GM19397 (cell line): ENCODE data around the gene MIDN.

Experiments
- ATAC-seq: cut with Tn5 transposase; IDR thresholded peaks from one replicate; pipeline ENCODE4 v1.9.1; 2021; ENCODE audit warnings: mild to moderate bottlenecking, moderate library complexity; ENCODE audit not compliant: unreplicated experiment

The MIDN gene

GRCh38 chr19:1220477-1220930, 27.9 kb upstream of the MIDN start:
- no peak for ATAC-seq

- ATAC-seq, result no peak
Observed at GRCh38 chr19:1220976-1221903, 27.1 kb upstream of the MIDN start.

GRCh38 chr19:1221904-1222255, 26.5 kb upstream of the MIDN start:
- ATAC-seq, result no peak

GRCh38 chr19:1222394-1222793, 26.0 kb upstream of the MIDN start:
- no peak for ATAC-seq

- ATAC-seq, result no peak
Observed at GRCh38 chr19:1223018-1223855, 25.1 kb upstream of the MIDN start.

- ATAC-seq, result no peak
Observed at GRCh38 chr19:1224047-1224825, 24.1 kb upstream of the MIDN start.

GRCh38 chr19:1224847-1225246, 23.5 kb upstream of the MIDN start:
- no peak for ATAC-seq

GRCh38 chr19:1225440-1226226, 22.8 kb upstream of the MIDN start:
- no peak for ATAC-seq

GRCh38 chr19:1226227-1226518, 22.2 kb upstream of the MIDN start:
- ATAC-seq, result no peak

GRCh38 chr19:1226522-1227303, 21.7 kb upstream of the MIDN start:
- ATAC-seq, result no peak

GRCh38 chr19:1227304-1228054, 20.9 kb upstream of the MIDN start:
- no peak for ATAC-seq

- no peak for ATAC-seq
Observed at GRCh38 chr19:1228161-1228957, 20.0 kb upstream of the MIDN start.

- ATAC-seq, result no peak
Observed at GRCh38 chr19:1229056-1229923, 19.1 kb upstream of the MIDN start.

- no peak for ATAC-seq
Observed at GRCh38 chr19:1229924-1230782, 18.2 kb upstream of the MIDN start.

GRCh38 chr19:1230783-1231489, 17.4 kb upstream of the MIDN start:
- ATAC-seq, result no peak
